SK-N-SH treated with all-trans-retinoic acid at 6 μM for 48 hours (cell line): ENCODE data around the gene ECE1.

Source experiments
- ARNTL ChIP-seq: fragments of 450-650 bp; formaldehyde crosslinking; IDR thresholded peaks from 2 replicates; pipeline ENCODE4 v1.5.0; 2020; ENCODE audit warnings: low read depth, mild to moderate bottlenecking, moderate library complexity, borderline replicate concordance
- ISL1 ChIP-seq: fragments of 250-450 bp; sonication (Bioruptor Pico); IDR thresholded peaks from 2 replicates; pipeline ENCODE4 v2.1.2; 2022; ENCODE audit warnings: mild to moderate bottlenecking, moderate library complexity
- PPARA ChIP-seq: fragments of 250-450 bp; sonication (Bioruptor Pico); IDR thresholded peaks from 2 replicates; pipeline ENCODE4 v1.5.0; 2020; ENCODE audit warnings: mild to moderate bottlenecking, borderline replicate concordance
- RARB ChIP-seq: fragments of 250-450 bp; sonication (Bioruptor Pico); IDR thresholded peaks from 2 replicates; pipeline ENCODE4 v1.8.0; 2021; ENCODE audit warnings: mild to moderate bottlenecking, moderate library complexity
- ZC3H10 ChIP-seq: fragments of 250-450 bp; sonication (Bioruptor Pico); IDR thresholded peaks from 2 replicates; pipeline ENCODE4 v1.5.1; 2021; ENCODE audit warnings: mild to moderate bottlenecking, moderate library complexity
- ZFP3 ChIP-seq: fragments of 250-450 bp; sonication (Bioruptor Pico); IDR thresholded peaks from 2 replicates; pipeline ENCODE4 v1.5.0; 2020; ENCODE audit warnings: mild to moderate bottlenecking, moderate library complexity
- ZNF70 ChIP-seq: fragments of 450-650 bp; formaldehyde crosslinking; IDR thresholded peaks from 2 replicates; pipeline ENCODE4 v1.5.0; 2020; ENCODE audit warnings: mild to moderate bottlenecking, moderate library complexity
- TF ChIP-seq, protein P1 (sequence below): fragments of 250-450 bp; sonication (Bioruptor Pico); IDR thresholded peaks from 2 replicates; pipeline ENCODE4 v1.8.0; 2020; ENCODE audit warnings: mild to moderate bottlenecking, moderate library complexity, borderline replicate concordance

GRCh38 chr1:21307663-21308305 is 17.5 kb upstream of the ECE1 start:
- TF ChIP-seq, protein P1, sequence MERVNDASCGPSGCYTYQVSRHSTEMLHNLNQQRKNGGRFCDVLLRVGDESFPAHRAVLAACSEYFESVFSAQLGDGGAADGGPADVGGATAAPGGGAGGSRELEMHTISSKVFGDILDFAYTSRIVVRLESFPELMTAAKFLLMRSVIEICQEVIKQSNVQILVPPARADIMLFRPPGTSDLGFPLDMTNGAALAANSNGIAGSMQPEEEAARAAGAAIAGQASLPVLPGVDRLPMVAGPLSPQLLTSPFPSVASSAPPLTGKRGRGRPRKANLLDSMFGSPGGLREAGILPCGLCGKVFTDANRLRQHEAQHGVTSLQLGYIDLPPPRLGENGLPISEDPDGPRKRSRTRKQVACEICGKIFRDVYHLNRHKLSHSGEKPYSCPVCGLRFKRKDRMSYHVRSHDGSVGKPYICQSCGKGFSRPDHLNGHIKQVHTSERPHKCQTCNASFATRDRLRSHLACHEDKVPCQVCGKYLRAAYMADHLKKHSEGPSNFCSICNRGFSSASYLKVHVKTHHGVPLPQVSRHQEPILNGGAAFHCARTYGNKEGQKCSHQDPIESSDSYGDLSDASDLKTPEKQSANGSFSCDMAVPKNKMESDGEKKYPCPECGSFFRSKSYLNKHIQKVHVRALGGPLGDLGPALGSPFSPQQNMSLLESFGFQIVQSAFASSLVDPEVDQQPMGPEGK (CRISPR knock-in tag): no peak
- TF ChIP-seq PPARA (CRISPR knock-in tag) (no peak), ZC3H10 (CRISPR knock-in tag) (no peak), ARNTL (CRISPR knock-in tag) (no peak), RARB (CRISPR knock-in tag) (no peak), ZNF70 (CRISPR knock-in tag) (no peak), ISL1 (CRISPR knock-in tag) (no peak), ZFP3 (CRISPR knock-in tag) (no peak)
